Smooth muscle cell of bladder (primary cell): Measurements from ENCODE around the gene ARHGAP4. TPM values are rescaled to one million over a fixed set of nuclear protein-coding genes. Genes with fewer than 3 reads are reported as not detected.

Experiments
- total RNA-seq: library from RNA; depleted of rRNA; stranded (reverse); fragments of >200 nt; gene quantifications from 2 replicates; pipeline ENCODE4 v1.2.3, GENCODE V29; 2014

Gene ARHGAP4
- total RNA-seq: 1.1 and 1.3 TPM in 2 replicates

GRCh38 chrX:153925739-153926551, at the start of gene ARHGAP4:
ARHGAP4 (minus strand) TSS chrX:153926264; CDS start chrX:153926202, 62 bp downstream.

GRCh38 chrX:153972368-153973126, 46.5 kb upstream of the ARHGAP4 start, which contains the start of gene TMEM187:
TMEM187 (plus strand) TSS chrX:153972754; CDS start chrX:153982063, 9,309 bp downstream.

GRCh38 chrX:153971450-153972367, 45.6 kb upstream of the ARHGAP4 start, which contains the start of gene HCFC1:
HCFC1 (minus strand) TSS chrX:153971818; CDS start chrX:153970840, 978 bp downstream.

GRCh38 chrX:153944140-153944799, 18.2 kb upstream of the ARHGAP4 start, which contains the start of gene RENBP:
RENBP (minus strand) TSS chrX:153944643; CDS start chrX:153944610, 33 bp downstream.

GRCh38 chrX:153934762-153935325, 8.8 kb upstream of the ARHGAP4 start, which contains the start of gene NAA10:
NAA10 (minus strand) TSS chrX:153935037; CDS start chrX:153934904, 133 bp downstream.

GRCh38 chrX:153903991-153904957, 21.8 kb downstream of the ARHGAP4 start, which contains the start of gene AVPR2:
AVPR2 (plus strand) TSS chrX:153904673; CDS start chrX:153905146, 473 bp downstream.

GRCh38 chrX:153885968-153886903, 39.8 kb downstream of the ARHGAP4 start, which contains the start of gene L1CAM:
L1CAM (minus strand) TSS chrX:153886173; CDS start chrX:153875836, 10,337 bp downstream.

Other genes starting within 250 kb of the ARHGAP4 start
- gene SLC6A8, start 238.3 kb downstream of the ARHGAP4 start, total RNA-seq: 9.8 and 20.7 TPM in 2 replicates
- 133 and 217 TPM in 2 replicates for gene BCAP31, start 201.9 kb downstream of the ARHGAP4 start, total RNA-seq
- gene ABCD1, start 201.4 kb downstream of the ARHGAP4 start, total RNA-seq: 7.3 and 11.2 TPM in 2 replicates
- 1.3 and 3.9 TPM in 2 replicates for gene PLXNB3, start 162.0 kb downstream of the ARHGAP4 start, total RNA-seq
- 0.43 and 0.74 TPM in 2 replicates for gene SRPK3, start 145.2 kb downstream of the ARHGAP4 start, total RNA-seq
- gene IDH3G, start 131.9 kb downstream of the ARHGAP4 start, total RNA-seq: 47.7 and 52.5 TPM in 2 replicates
- 163 and 186 TPM in 2 replicates for gene SSR4, start 131.6 kb downstream of the ARHGAP4 start, total RNA-seq
- gene PDZD4, start 95.7 kb downstream of the ARHGAP4 start, total RNA-seq: 0.14 and 0.18 TPM in 2 replicates
- gene L1CAM, start 40.1 kb downstream of the ARHGAP4 start, total RNA-seq: 0.28 TPM in 2 replicates
- gene AVPR2, start 21.6 kb downstream of the ARHGAP4 start, total RNA-seq: not detected in 2 replicates
- 30.6 and 40.2 TPM in 2 replicates for gene NAA10, start 8.8 kb upstream of the ARHGAP4 start, total RNA-seq
- 2.0 and 2.6 TPM in 2 replicates for gene RENBP, start 18.4 kb upstream of the ARHGAP4 start, total RNA-seq
- 7.4 and 9.2 TPM in 2 replicates for gene HCFC1, start 45.6 kb upstream of the ARHGAP4 start, total RNA-seq
- gene TMEM187, start 46.5 kb upstream of the ARHGAP4 start, total RNA-seq: 6.4 and 8.2 TPM in 2 replicates
- 42.1 and 93.2 TPM in 2 replicates for gene IRAK1, start 93.6 kb upstream of the ARHGAP4 start, total RNA-seq
- gene MECP2, start 171.5 kb upstream of the ARHGAP4 start, total RNA-seq: 20.3 and 21.2 TPM in 2 replicates
- not detected in 2 replicates for gene OPN1LW, start 218.0 kb upstream of the ARHGAP4 start, total RNA-seq